Thymus (tissue), 11 donors: ENCODE measurements around the gene ILF2. TPM values are rescaled to one million over a fixed set of nuclear protein-coding genes. Genes with fewer than 3 reads are reported as not detected.
A peak's percentile ranks its signal among the peaks of the same experiment; 100 is the strongest.

Source experiments
- DNase-seq, 9 donors: peaks; one replicate each; pipeline ENCODE4 v3.0.0-alpha.2; 2013; ENCODE audit warnings: low spot score in 9 of 9, low read depth in 6 of 9, missing footprints in 1 of 9
- H3K27ac ChIP-seq, 2 donors: one replicate each; pipeline ENCODE4 v1.5.1; 2013; ENCODE audit warnings: control low read depth in 1 of 2, low read depth in 1 of 2, low read length in 1 of 2, mild to moderate bottlenecking in 1 of 2, moderate library complexity in 1 of 2
- H3K27me3 ChIP-seq, 2 donors: one replicate each; pipeline ENCODE4 v1.5.1; 2013; ENCODE audit warnings: low read length in 1 of 2; ENCODE audit not compliant: control insufficient read depth in 2 of 2, insufficient read depth in 1 of 2
- H3K36me3 ChIP-seq, 2 donors: one replicate each; pipeline ENCODE4 v1.5.1; 2013; ENCODE audit warnings: low read length in 1 of 2, mild to moderate bottlenecking in 1 of 2, moderate library complexity in 1 of 2; ENCODE audit not compliant: control insufficient read depth in 2 of 2, insufficient read depth in 2 of 2
- H3K4me1 ChIP-seq, 2 donors: one replicate each; pipeline ENCODE4 v1.5.1; 2013; ENCODE audit warnings: low read length in 2 of 2; ENCODE audit not compliant: control insufficient read depth in 2 of 2, insufficient read depth in 2 of 2
- H3K4me3 ChIP-seq, 2 donors: one replicate each; pipeline ENCODE4 v1.5.1; 2013; ENCODE audit warnings: low read length in 2 of 2, control low read depth in 1 of 2, mild to moderate bottlenecking in 1 of 2
- H3K9me3 ChIP-seq, 2 donors: one replicate each; pipeline ENCODE4 v1.5.1; 2013; ENCODE audit warnings: low read length in 1 of 2, mild to moderate bottlenecking in 1 of 2; ENCODE audit not compliant: control insufficient read depth in 2 of 2, insufficient read depth in 1 of 2
- WGBS: extraction: QIAGEN DNeasy Blood & Tissue Kit; methylation state at CpG from one replicate; pipeline ENCODE4 v1.1.7; 2013; 5-methylcytosine and 5-hydroxymethylcytosine counted together
- polyA plus RNA-seq: library from polyadenylated mRNA; stranded (reverse); fragments of 200-250 nt; gene quantifications from one replicate; pipeline ENCODE4 v1.2.3, GENCODE V29; 2013
- total RNA-seq: library from RNA; stranded (reverse); fragments of 120-200 nt; gene quantifications from one replicate; pipeline ENCODE4 v1.2.4, GENCODE V29; 2013
- donor health status: healthy.

Gene ILF2
- total and polyA plus RNA-seq, 2 donors = 91.2 to 435 TPM

GRCh38 chr1:153659175-153659534 is 11.6 kb downstream of the ILF2 start:
- Histone ChIP-seq H3K36me3 (peaks cover 30 to 34% of the 10 kb centered on the region in 2 donors), H3K27ac (peak overlapping the region; percentile 93 to 96), H3K4me3 (peak overlapping the region; percentile 67 to 80), H3K27me3 (no peaks in the 10 kb centered on the region), H3K4me1 (peaks cover 8 to 13% of the 10 kb centered on the region in 2 donors), H3K9me3 (no peaks in the 10 kb centered on the region)
- DNase-seq = no peak
- WGBS = 61% methylated on average over 8 of the region's 8 CpGs

GRCh38 chr1:153658400-153659174 is 12.2 kb downstream of the ILF2 start, which contains the start of gene SNAPIN:
SNAPIN (plus strand) TSS chr1:153658703; CDS start chr1:153658744, 41 bp downstream.
- Histone ChIP-seq H3K4me3 (peak within 1 kb of the TSS; percentile 67 to 80), H3K36me3 (peaks cover 28 to 30% of the 10 kb centered on the region in 2 donors), H3K27me3 (no peaks in the 10 kb centered on the region), H3K4me1 (peaks cover 8 to 13% of the 10 kb centered on the region in 2 donors), H3K9me3 (no peaks in the 10 kb centered on the region), H3K27ac (peak within 1 kb of the TSS; percentile 93 to 96)
- WGBS = 3% methylated on average over 53 of the region's 53 CpGs
- peak; percentile 72 to 95 (median 84) for DNase-seq

- Histone ChIP-seq H3K36me3 (peaks cover 2 to 3% of the 10 kb centered on the region in 2 donors), H3K9me3 (no peaks in the 10 kb centered on the region), H3K27me3 (no peaks in the 10 kb centered on the region), H3K27ac (no peak overlapping the region), H3K4me1 (peaks cover 8 to 17% of the 10 kb centered on the region in 2 donors), H3K4me3 (no peak overlapping the region)
- 97% methylated on average over 3 of the region's 3 CpGs for WGBS
- DNase-seq = no peak
Measured at GRCh38 chr1:153655333-153655732, 15.5 kb downstream of the ILF2 start.

- H3K27me3 ChIP-seq = no peaks in the 10 kb centered on the region
- no peak overlapping the region for H3K4me3 ChIP-seq
- no peaks in the 10 kb centered on the region for H3K36me3 ChIP-seq
- H3K4me1 ChIP-seq = peaks cover 14 to 23% of the 10 kb centered on the region in 2 donors
- no peak overlapping the region for H3K27ac ChIP-seq
- whole genome bisulfite sequencing = 85% methylated on average over 3 of the region's 3 CpGs
- DNase-seq = no peak
- H3K9me3 ChIP-seq = no peaks in the 10 kb centered on the region
Measured at GRCh38 chr1:153652805-153653500, 17.8 kb downstream of the ILF2 start.

- peaks cover 17 to 23% of the 10 kb centered on the region in 2 donors for H3K4me1 ChIP-seq
- H3K9me3 ChIP-seq = no peaks in the 10 kb centered on the region
- DNase-seq = no peak
- H3K27ac ChIP-seq = no peak overlapping the region
- WGBS = 93% methylated on average over 1 of the region's 1 CpG
- peaks cover 7 to 8% of the 10 kb centered on the region in 2 donors for H3K36me3 ChIP-seq
- no peak overlapping the region for H3K4me3 ChIP-seq
- no peaks in the 10 kb centered on the region for H3K27me3 ChIP-seq
Measured at GRCh38 chr1:153651771-153652170, 19.0 kb downstream of the ILF2 start.

GRCh38 chr1:153649863-153650235 is 20.9 kb downstream of the ILF2 start:
- H3K27ac ChIP-seq = peak overlapping the region; percentile 54 to 91
- peaks cover 25 to 26% of the 10 kb centered on the region in 2 donors for H3K36me3 ChIP-seq
- no peaks in the 10 kb centered on the region for H3K27me3 ChIP-seq
- 91% methylated on average over 2 of the region's 2 CpGs for WGBS
- H3K9me3 ChIP-seq = no peaks in the 10 kb centered on the region
- H3K4me1 ChIP-seq = peaks cover 19 to 30% of the 10 kb centered on the region in 2 donors
- no peak for DNase-seq
- H3K4me3 ChIP-seq = no peak overlapping the region

GRCh38 chr1:153649137-153649862 is 21.5 kb downstream of the ILF2 start:
- peak overlapping the region; percentile 86 to 91 for H3K27ac ChIP-seq
- WGBS = 60% methylated on average over 3 of the region's 3 CpGs
- H3K9me3 ChIP-seq = no peaks in the 10 kb centered on the region
- no peaks in the 10 kb centered on the region for H3K27me3 ChIP-seq
- DNase-seq = peak in 7 of 9 donors; percentile 44 to 88 (median 61)
- H3K36me3 ChIP-seq = peaks cover 27 to 30% of the 10 kb centered on the region in 2 donors
- peaks cover 19 to 30% of the 10 kb centered on the region in 2 donors for H3K4me1 ChIP-seq
- no peak overlapping the region for H3K4me3 ChIP-seq

GRCh38 chr1:153648000-153648643 is 22.7 kb downstream of the ILF2 start:
- Histone ChIP-seq H3K27ac (peak overlapping the region in 1 of 2 donors; percentile 42), H3K4me1 (peaks cover 19 to 30% of the 10 kb centered on the region in 2 donors), H3K27me3 (no peaks in the 10 kb centered on the region), H3K9me3 (no peaks in the 10 kb centered on the region), H3K36me3 (peaks cover 38 to 41% of the 10 kb centered on the region in 2 donors), H3K4me3 (no peak overlapping the region)
- no peak for DNase-seq
- WGBS = 93% methylated on average over 10 of the region's 10 CpGs
